ENCODE measurements around the gene CYLC2.

The CYLC2 gene, protein sequence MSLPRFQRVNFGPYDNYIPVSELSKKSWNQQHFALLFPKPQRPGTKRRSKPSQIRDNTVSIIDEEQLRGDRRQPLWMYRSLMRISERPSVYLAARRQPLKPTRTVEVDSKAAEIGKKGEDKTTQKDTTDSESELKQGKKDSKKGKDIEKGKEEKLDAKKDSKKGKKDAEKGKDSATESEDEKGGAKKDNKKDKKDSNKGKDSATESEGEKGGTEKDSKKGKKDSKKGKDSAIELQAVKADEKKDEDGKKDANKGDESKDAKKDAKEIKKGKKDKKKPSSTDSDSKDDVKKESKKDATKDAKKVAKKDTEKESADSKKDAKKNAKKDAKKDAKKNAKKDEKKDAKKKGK

DNA sequence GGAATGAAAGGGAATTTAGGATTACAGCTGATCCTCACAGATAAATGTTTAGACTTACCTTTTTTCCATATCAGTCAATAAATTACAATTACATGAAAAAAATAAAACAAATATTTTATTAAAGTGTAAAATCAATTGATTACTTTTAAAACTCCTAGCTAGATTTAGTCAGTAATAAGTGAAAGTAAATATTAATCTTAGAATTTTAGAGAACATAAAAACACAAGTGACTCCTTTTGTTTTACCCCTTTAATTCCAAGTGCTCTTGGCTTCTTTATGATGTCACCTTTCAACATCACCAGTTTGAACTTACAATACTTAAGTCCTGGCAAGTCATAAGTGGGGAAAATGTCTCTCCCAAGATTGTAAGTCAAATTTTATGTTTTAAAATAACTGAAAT, at the start of gene CYLC2:
Gene CYLC2 (plus strand): TSS at position 301 of the 400 bp plus-strand sequence. CDS start 48 bp downstream, at position 349.
- no peak for DNase-seq

DNA sequence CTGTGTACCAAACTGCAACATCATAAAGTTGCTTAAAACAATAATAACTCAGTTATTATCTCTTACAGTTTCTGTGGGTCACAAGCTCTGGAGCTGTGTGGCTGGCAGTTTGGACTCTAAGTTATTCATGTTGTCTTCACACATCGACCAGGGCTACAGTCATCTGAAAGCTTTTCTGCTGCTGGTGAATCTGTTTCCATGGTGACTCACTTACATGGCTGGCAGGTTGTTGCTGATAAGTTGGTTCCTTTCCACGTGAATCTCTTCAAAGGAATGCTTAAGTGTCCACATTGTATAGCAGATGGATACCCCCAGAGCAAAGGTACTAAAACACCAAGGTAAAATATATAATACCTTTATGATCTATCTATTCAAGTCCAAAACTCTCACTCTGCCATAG, 44.8 kb upstream of the CYLC2 start:
- no peak for DNase-seq

DNA sequence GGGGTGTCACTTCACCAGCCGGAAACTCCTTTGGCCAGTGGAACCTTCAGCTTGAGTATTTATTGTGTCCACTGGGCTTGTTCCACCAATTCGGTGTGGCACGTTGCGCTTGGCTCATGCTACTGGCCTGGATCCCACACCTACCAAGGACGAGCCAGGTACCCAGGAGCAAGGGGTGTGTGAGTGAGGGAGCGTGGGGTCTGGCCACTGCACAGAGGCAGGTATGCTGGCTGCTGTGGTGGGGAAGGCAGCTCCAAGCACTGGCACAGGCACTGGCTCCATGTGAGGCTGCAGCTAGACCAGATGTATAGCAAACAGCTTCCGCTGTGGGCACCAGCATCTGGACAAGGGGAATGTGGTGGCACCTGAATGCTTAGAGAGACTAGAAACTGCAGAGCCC, 28.1 kb upstream of the CYLC2 start:
- DNase-seq = no peak

DNA sequence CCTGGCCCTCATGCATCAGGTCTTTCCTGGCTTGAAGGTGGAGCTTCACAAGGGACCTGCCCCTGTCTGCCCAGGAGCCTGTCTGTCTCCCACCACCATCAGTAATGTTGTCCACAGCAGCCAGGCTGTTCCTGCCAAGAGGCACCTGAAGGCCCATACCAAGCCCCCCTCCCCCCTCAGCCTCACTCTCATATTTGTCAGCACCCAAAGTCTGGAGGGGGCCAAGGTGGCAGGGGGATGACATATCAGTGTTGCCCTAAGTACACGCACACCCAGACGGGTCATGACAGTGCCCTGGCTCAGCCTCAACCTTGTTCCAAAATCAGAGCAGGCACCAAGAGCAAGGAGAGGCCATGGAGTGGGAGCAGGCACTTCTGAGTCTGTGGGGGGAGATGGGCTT, 27.2 kb upstream of the CYLC2 start:
- DNase-seq = no peak

DNA sequence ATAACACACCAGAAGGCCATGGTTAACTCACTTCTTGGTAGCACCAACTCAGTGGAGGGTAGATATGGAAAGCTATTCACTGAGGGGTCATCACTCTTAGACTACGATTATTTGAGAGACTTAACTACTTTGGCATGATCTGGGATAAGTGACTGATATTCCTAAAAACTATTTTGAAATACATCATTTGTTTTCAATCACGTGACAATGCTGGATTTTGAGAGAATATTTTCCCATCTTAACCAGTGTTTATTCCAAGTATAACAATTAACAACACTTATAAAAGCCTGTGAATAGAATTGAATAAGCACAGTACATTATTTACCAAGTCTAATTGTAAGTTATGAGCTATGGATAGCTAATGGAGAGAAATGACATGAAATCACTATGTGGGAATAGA, 22.4 kb upstream of the CYLC2 start:
- no peak for DNase-seq

DNA sequence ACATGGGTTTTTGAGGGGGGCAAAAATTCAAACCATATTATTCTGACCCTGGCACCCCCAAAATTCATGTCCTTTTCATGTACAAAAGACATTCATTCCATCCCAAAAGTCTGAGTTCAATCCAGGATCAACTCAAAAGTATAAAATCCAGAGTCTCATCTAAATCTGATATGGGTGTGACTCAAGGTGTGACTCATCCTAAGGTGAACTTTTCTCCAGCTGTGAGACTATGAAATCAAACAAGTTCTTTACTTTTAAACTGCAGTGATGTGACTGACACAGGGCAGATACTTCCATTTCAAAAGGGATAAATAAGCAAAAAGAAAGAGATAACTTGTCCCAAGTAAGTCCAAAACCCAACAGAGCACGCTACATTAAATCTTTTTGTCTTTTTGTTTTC, 20.6 kb upstream of the CYLC2 start:
- DNase-seq = no peak

DNA sequence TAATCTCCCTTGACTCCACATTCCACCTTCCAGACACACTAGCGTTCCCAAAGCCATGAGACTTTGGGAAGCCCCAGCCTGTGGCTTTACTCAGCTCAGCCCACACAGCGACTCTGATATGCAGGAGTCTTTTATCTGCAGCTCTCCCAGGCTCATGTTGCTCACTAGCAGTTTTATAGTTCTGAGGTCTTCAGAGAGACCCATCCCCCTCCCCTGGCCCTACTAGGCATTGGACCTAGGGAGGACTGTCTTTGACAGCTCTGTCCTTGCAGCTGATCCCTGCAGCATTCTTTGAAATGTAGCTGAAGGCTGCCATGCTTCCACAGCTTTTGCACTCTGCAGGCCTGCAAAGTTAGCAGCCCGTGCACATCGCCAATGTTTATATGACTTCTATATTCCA, 19.9 kb upstream of the CYLC2 start:
- DNase-seq = no peak

DNA sequence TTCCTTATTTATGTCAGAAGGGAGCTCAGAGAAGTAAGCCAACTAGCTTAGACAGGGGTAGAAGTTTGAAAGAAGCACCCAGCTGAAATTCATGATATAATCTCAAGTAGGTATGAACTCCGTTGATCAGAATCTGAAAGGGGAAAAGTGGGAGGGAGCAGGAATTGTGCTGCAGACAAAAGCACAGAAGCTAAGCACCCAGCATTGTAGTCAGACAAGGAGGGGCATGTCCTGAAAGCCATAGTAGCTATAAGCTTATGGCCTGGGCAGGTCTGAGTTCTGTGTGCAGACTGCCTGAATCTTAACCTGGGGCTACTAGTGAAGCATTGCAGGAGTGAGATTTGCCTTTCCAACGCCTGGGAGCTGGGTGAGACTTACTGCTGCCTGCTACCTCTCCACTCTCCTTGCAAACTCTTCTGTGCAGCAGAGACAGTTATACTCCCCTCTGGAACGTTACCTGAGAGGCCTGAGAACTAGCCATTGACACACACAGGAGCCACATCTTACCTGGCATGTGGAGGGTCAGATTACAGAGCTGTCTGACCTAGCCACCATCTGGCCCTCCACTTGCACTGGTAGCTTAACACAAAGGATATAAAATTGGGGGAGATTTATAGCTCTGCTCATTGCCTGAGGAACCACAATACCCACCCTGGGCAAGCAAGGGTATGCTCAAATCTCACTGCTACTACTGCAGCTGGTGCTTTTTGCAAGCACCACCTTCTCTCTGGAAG, 9.8 kb upstream of the CYLC2 start:
- DNase-seq = no peak

DNA sequence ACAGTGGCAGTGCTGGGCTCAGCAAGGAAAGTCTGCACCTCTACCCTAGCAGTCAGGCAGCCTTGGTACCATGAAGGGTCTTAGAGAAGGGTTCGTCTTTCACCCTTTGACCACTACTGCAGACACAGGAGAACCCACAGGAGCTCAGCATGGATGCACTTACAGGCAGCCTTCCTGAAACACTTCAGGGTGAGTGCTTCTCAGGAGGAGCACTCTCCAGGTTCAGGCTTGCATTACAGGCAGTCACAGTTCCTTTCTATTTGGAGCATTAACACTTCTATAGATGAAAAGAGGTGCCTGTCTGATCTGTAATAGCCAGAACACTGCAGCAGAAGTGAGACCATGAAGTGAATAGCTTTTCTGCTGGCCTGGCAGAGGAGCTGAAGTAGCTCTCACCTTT, 8.7 kb upstream of the CYLC2 start:
- no peak for DNase-seq

DNA sequence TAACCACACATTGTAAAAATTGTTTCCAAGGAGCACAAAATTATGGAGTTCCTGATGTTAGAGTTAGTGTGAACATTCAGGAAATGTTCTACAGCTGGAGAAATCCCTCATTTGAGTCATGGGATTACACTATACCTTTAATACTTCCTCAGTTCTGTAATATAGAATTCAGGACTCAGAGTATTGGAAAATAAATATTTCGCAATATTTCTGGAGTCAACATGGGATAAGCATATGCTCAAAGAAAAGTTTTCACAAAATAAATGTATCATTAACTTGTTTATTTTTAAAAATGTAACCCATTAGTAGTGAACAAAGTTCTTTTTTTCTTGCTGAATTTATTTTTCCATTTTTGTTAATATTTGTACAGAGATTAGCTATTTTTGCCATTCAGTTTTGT, 8.6 kb downstream of the CYLC2 start:
- no peak for DNase-seq

DNA sequence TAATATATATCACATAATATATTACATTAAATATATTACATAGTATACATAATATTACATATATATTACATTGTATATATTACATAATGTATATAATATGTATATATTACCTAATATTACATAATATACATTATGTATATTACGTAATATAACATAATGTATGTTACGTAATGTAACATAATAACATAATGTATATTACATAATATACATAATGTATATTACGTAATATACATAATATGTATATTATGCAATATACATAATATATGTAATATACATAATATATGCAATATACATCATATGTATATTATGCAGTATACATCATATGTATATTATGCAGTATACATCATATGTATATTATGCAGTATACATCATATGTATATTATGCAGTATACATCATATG, 19.1 kb downstream of the CYLC2 start:
- no peak for DNase-seq

DNA sequence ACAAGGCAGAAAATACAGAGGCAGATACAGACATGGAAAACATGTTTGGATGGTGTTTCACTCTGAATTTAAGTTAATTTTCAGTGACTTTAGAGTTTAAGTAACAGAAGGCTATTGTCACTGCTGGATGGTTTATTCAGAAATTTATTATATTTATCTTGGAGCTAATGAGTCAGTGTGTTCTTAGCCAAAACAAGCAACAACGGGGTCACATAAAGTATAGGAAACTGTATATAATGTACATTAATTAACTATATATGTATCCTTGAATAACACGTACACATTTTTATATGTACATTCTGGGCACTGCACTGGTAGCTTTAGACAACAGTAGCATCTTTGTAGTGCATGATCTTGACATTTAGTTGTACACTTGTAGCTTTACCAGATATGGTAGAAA, 30.7 kb downstream of the CYLC2 start:
- DNase-seq = no peak

DNA sequence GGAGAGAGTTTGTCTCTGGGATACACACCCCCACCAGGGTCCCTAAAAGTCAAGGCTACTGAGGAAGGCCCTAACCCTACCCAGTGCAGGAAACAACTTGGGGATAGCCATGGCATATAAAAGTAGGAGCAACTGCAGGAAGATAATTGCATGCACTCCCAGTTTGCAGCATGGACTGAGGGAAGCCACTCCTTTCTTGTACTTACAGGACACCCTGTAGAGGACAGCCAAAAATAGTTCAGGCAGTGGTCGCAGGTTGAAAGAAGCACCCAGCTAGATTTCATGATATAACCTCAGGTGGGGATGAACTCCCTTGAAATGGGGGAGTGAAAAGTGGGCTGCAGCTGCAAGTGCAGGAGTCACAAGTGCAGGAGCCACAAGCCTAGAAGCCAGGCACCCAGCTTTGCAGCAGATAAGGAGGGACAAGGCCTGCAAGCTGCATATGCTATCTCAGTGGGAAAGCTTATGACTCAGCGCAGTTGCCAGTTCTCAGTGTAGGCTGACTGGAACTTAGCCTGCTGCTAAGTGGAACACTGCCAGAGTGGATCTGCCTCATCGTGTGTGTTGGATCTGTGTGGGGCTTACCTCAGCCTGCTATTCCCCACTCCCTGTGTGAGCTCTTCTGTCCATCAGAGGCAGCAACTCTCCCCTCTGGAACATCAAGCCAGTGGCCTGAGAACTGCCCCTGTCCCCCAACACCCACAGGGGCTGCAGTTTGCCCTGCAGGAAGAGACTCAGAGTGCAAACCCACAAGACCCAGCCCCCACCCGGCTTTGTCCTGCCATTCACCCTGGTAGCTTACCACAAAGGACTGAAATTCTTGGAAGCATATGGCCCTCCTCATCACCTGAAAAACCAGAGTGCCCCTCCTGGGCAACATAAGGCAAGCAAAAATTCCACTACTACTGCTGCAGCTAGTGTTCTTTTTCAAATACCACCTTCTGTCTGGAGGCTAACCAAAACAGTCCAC, 42.7 kb downstream of the CYLC2 start:
- DNase-seq = no peak

DNA sequence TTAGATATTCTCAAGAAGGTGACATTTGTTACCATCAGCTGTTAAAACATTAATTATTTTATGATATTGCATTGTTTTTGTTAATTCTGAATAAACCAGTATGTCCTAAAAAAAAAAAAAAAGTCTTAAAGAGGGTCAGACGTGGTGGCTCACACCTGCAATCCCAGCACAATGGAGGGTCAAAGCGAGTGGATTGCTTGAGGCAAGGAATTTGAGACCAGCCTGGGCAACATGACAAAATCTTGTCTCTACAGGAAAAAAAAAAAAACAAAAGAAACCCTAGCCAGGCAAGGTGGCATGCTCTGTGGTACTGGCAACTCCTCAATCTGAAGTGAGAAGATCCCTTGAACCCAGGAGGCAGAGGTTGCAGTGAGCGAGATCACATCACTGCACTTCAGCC, 46.8 kb downstream of the CYLC2 start:
- DNase-seq = no peak

Data from 8988T (cell line).